M059J (cell line): ENCODE measurements around the gene SASH3. TPM values are rescaled to one million over a fixed set of nuclear protein-coding genes. Genes with fewer than 3 reads are reported as not detected.

Source experiments
- total RNA-seq: library from RNA; depleted of rRNA; stranded (reverse); fragments of >200 nt; shearing (Covaris generic); gene quantifications from 2 replicates; pipeline ENCODE4 v1.2.3, GENCODE V29; 2014; rRNA removed

Gene SASH3
- total RNA-seq, 1 experiment from 2014 or later, result not detected

Other genes with a start within 250 kb of the SASH3 start
- gene OCRL, start 239.7 kb upstream of the SASH3 start, total RNA-seq, result 31.8 and 44.7 TPM in 2 replicates
- 1.9 and 2.1 TPM in 2 replicates for gene APLN, start 125.0 kb upstream of the SASH3 start, total RNA-seq
- gene XPNPEP2, start 41.0 kb upstream of the SASH3 start, total RNA-seq, result not detected in 2 replicates
- 44.1 and 52.3 TPM in 2 replicates for gene ZDHHC9, start 63.9 kb downstream of the SASH3 start, total RNA-seq
- gene UTP14A, start 126.2 kb downstream of the SASH3 start, total RNA-seq, result 16.9 and 37.5 TPM in 2 replicates
- gene BCORL1, start 202.7 kb downstream of the SASH3 start, total RNA-seq, result 1.7 and 4.0 TPM in 2 replicates